ENCODE measurements around the gene VILL. TPM values are rescaled to one million over a fixed set of nuclear protein-coding genes. Genes with fewer than 3 reads are reported as not detected.

The VILL gene
- total RNA-seq, 1 experiment from 2014 or later, result 5.7 TPM

GRCh38 chr3:38000242-38000916 is 9.8 kb downstream of the VILL start:
- DNase-seq (ENCODE audit: low read depth, low spot score), result no peak
- ATAC-seq, result no peak
- Histone ChIP-seq H3K27ac (ENCODE audit: low read length) (no peak overlapping the region), H3K4me3 (ENCODE audit: low read depth in 2 of 2, low read length in 2 of 2) (no peak overlapping the region), H3K4me1 (ENCODE audit: control insufficient read depth, insufficient read depth, low read length) (0 out of 2 replicates have a peak, but pooled peaks cover 4% of the 10 kb centered on the region), H3K9me3 (ENCODE audit: control insufficient read depth, insufficient read depth, low read depth, low read length) (no peaks in the 10 kb centered on the region), H3K36me3 (ENCODE audit: control insufficient read depth, insufficient read depth, low read length) (no peaks in the 10 kb centered on the region), H3K27me3 (ENCODE audit: control insufficient read depth, insufficient read depth, low read length) (no peaks in the 10 kb centered on the region)
- intact Hi-C loops (cut with micrococcal nuclease; ENCODE audit: unreplicated experiment), result no loop called here
- TF ChIP-seq TCF7L2 (IDR thresholded peaks at IDR 0.05; ENCODE audit: low read depth, low read length) (no peak), REST (IDR thresholded peaks at IDR 0.05; ENCODE audit: insufficient read depth in 1 of 2, low read depth in 2 of 2, low read length in 1 of 2) (no peak), SIN3A (IDR thresholded peaks at IDR 0.05; ENCODE audit: borderline replicate concordance, insufficient read depth, low read depth, low read length) (no peak), POLR2AphosphoS5 (IDR thresholded peaks at IDR 0.05; ENCODE audit: low read depth, low read length) (no peak), CTCF (IDR thresholded peaks at IDR 0.05) (no peak)
- no TSS peak for BruUV-seq (replicated peaks)
- in situ Hi-C loops (cut with HindIII; ENCODE audit: low pct_unique_long_range_greater_than_20kb, low sequenced_read_pairs), result no loop called here
- POLR2A ChIA-PET, result no interaction called here
- CTCF ChIA-PET, result no interaction called here

- ChIA-PET CTCF (no interaction called here), POLR2A (no interaction called here)
These were observed 10.4 kb downstream of the VILL start for GRCh38 chr3:38000965-38001455.

More at GRCh38 chr3:38000965-38001455, 10.4 kb downstream of the VILL start:
- H3K9me3 ChIP-seq (ENCODE audit: control insufficient read depth, insufficient read depth, low read depth, low read length), result no peaks in the 10 kb centered on the region
- ATAC-seq, result no peak
- no peaks in the 10 kb centered on the region for H3K27me3 ChIP-seq (ENCODE audit: control insufficient read depth, insufficient read depth, low read length)
- no peak for TF ChIP-seq REST (IDR thresholded peaks at IDR 0.05; ENCODE audit: insufficient read depth in 1 of 2, low read depth in 2 of 2, low read length in 1 of 2)
- no peak for TF ChIP-seq POLR2AphosphoS5 (IDR thresholded peaks at IDR 0.05; ENCODE audit: low read depth, low read length)
- no peak for TF ChIP-seq CTCF (IDR thresholded peaks at IDR 0.05)
- TF ChIP-seq SIN3A (IDR thresholded peaks at IDR 0.05; ENCODE audit: borderline replicate concordance, insufficient read depth, low read depth, low read length), result no peak
- intact Hi-C loops (cut with micrococcal nuclease; ENCODE audit: unreplicated experiment) (no loop called here), in situ Hi-C loops (cut with HindIII; ENCODE audit: low pct_unique_long_range_greater_than_20kb, low sequenced_read_pairs) (no loop called here)
- no TSS peak for BruUV-seq (replicated peaks)
- no peak overlapping the region for H3K27ac ChIP-seq (ENCODE audit: low read length)
- no peak for DNase-seq (ENCODE audit: low read depth, low spot score)
- H3K36me3 ChIP-seq (ENCODE audit: control insufficient read depth, insufficient read depth, low read length), result no peaks in the 10 kb centered on the region
- H3K4me3 ChIP-seq (ENCODE audit: low read depth in 2 of 2, low read length in 2 of 2), result no peak overlapping the region
- H3K4me1 ChIP-seq (ENCODE audit: control insufficient read depth, insufficient read depth, low read length), result 0 out of 2 replicates have a peak, but pooled peaks cover 4% of the 10 kb centered on the region

Measured in Panc1 (cell line).